PC-9 (cell line): ENCODE results near the gene IL1R2. TPM values are rescaled to one million over a fixed set of nuclear protein-coding genes. Genes with fewer than 3 reads are reported as not detected.
A peak's percentile ranks its signal among the peaks of the same experiment; 100 is the strongest.

Experiments used
- BruUV-seq: library from RNA; stranded (reverse); fragments of 400-500 nt; replicated peaks from 2 replicates; lab custom pipeline; 2021; lab: Mats Ljungman, UMichigan
- CTCF ChIA-PET: fragments of 300-600 bp; sonication (Branson Sonifier 250); formaldehyde crosslinking; loops from one replicate; lab custom pipeline; 2022; ENCODE audit warnings: antibody characterized with exemption; lab: Charles Lee
- POLR2A ChIA-PET: fragments of 300-600 bp; sonication (Branson Sonifier 250); formaldehyde crosslinking; loops from one replicate; lab custom pipeline; 2022; ENCODE audit warnings: antibody characterized with exemption; ENCODE audit not compliant: unreplicated experiment; lab: Charles Lee
- DNase-seq, 2 experiments: peaks; one replicate each; pipeline versions ENCODE4 v3.0.0 to v3.0.0-alpha.2; 2015 to 2022; ENCODE audit warnings: mixed read lengths in 1 of 2
- H2AFZ ChIP-seq: fragments of 200-600 bp; sonication (generic); 2 replicates; pipeline ENCODE4 v1.8.1; 2017; ENCODE audit warnings: antibody characterized with exemption
- H3F3A ChIP-seq: fragments of 200-600 bp; sonication (generic); 2 replicates; pipeline ENCODE4 v1.8.1; 2017; ENCODE audit warnings: antibody characterized with exemption, mild to moderate bottlenecking, low read depth; ENCODE audit not compliant: insufficient read depth
- H3K27ac ChIP-seq: fragments of 200-600 bp; sonication (generic); 2 replicates; pipeline ENCODE4 v1.6.1; 2016; ENCODE audit warnings: mixed run types
- H3K27me3 ChIP-seq: fragments of 200-600 bp; sonication (generic); 2 replicates; pipeline ENCODE4 v1.6.1; 2016; ENCODE audit warnings: low read depth, mixed run types; ENCODE audit not compliant: insufficient read depth
- H3K36me3 ChIP-seq: fragments of 200-600 bp; sonication (generic); 2 replicates; pipeline ENCODE4 v1.6.1; 2016; ENCODE audit warnings: low read depth, mixed run types
- H3K4me1 ChIP-seq: fragments of 200-600 bp; sonication (generic); replicated peaks from 2 replicates; pipeline ENCODE4 v1.6.1; 2016; ENCODE audit warnings: mixed run types; ENCODE audit not compliant: insufficient read depth
- H3K4me2 ChIP-seq: fragments of 200-600 bp; sonication (generic); 2 replicates; pipeline ENCODE4 v1.6.1; 2017; ENCODE audit warnings: mixed run types
- H3K4me3 ChIP-seq: fragments of 200-600 bp; sonication (generic); 2 replicates; pipeline ENCODE4 v1.6.1; 2016; ENCODE audit warnings: mixed run types
- H3K79me2 ChIP-seq: fragments of 200-600 bp; sonication (generic); 2 replicates; pipeline ENCODE4 v1.6.1; 2017; ENCODE audit warnings: low read depth, mixed run types
- H3K9me2 ChIP-seq: fragments of 200-600 bp; sonication (generic); 2 replicates; pipeline ENCODE4 v1.8.1; 2017; ENCODE audit warnings: mild to moderate bottlenecking; ENCODE audit not compliant: insufficient read depth
- H3K9me3 ChIP-seq: fragments of 200-600 bp; sonication (generic); 2 replicates; pipeline ENCODE4 v1.8.1; 2016; ENCODE audit warnings: low read depth; ENCODE audit not compliant: insufficient read depth
- H4K20me1 ChIP-seq: fragments of 200-600 bp; sonication (generic); 2 replicates; pipeline ENCODE4 v1.8.1; 2017; ENCODE audit not compliant: insufficient read depth
- EZH2 ChIP-seq: fragments of 200-600 bp; sonication (generic); IDR thresholded peaks from 2 replicates; pipeline ENCODE4 v1.8.0; 2017; ENCODE audit warnings: antibody characterized with exemption, low read depth
- intact Hi-C: fragments of 100-400 bp; cut with micrococcal nuclease; formaldehyde crosslinking; loops from one replicate; pipeline ENCODE4 v1.10.0; 2022; ENCODE audit not compliant: unreplicated experiment
- total RNA-seq: library from RNA; stranded (reverse); gene quantifications from 2 replicates; pipeline ENCODE4 v1.2.3, GENCODE V29; 2021
- TF ChIP-seq, protein P1 (sequence below): fragments of 200-600 bp; sonication (generic); conservative IDR thresholded peaks from 2 replicates; pipeline ENCODE4 v1.6.1; 2017; ENCODE audit warnings: mixed run types, antibody characterized with exemption, mild to moderate bottlenecking, moderate library complexity

Gene IL1R2
- total RNA-seq, 1 experiment from 2014 or later: 3.8 TPM

DNA sequence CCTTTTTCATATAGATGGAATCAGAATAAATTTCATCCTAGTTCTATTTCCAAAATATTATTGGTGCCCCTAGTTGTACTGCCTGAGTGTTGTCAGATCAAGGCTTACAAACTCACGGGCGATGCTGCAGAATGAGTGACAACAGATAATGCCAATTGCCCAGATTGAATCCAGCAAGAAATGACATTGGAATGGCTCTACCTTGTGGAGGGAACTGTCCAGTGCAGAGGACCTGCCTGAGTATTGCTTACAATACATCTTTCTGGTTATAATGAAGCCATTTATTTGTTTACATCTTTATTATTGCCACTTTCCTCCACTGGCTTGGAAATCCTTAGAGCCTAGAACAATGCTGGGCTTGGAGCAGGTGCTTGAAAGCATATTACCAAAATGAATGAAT lies 7.8 kb upstream of the IL1R2 start:
- Histone ChIP-seq H3K9me3 (no peaks in the 10 kb centered on the region), H3K27me3 (no peaks in the 10 kb centered on the region), H3K9me2 (no peaks in the 10 kb centered on the region), H3K4me2 (peak overlapping the region; percentile 64), H3F3A (peaks cover 51% of the 10 kb centered on the region), H3K4me1 (peaks cover 60% of the 10 kb centered on the region), H3K79me2 (no peaks in the 10 kb centered on the region; the same call in 1 of the 2 replicates), H3K36me3 (no peaks in the 10 kb centered on the region), H3K4me3 (peak overlapping the region; percentile 6; the same call in 1 of the 2 replicates), H4K20me1 (no peaks in the 10 kb centered on the region), H2AFZ (no peak overlapping the region), H3K27ac (peak overlapping the region; percentile 93)
- ChIA-PET POLR2A (no interaction called here), CTCF (interaction anchor here (0.6 kb wide), 1 partner anchor 107 kb away, joined by 3 read pairs; no protein-coding TSS in a partner anchor)
- intact Hi-C loops: loop anchor here (1.0 to 5.0 kb wide), 2 partner anchors 11 to 102 kb away; no protein-coding TSS in a partner anchor
- BruUV-seq: no TSS peak
- TF ChIP-seq, protein P1, sequence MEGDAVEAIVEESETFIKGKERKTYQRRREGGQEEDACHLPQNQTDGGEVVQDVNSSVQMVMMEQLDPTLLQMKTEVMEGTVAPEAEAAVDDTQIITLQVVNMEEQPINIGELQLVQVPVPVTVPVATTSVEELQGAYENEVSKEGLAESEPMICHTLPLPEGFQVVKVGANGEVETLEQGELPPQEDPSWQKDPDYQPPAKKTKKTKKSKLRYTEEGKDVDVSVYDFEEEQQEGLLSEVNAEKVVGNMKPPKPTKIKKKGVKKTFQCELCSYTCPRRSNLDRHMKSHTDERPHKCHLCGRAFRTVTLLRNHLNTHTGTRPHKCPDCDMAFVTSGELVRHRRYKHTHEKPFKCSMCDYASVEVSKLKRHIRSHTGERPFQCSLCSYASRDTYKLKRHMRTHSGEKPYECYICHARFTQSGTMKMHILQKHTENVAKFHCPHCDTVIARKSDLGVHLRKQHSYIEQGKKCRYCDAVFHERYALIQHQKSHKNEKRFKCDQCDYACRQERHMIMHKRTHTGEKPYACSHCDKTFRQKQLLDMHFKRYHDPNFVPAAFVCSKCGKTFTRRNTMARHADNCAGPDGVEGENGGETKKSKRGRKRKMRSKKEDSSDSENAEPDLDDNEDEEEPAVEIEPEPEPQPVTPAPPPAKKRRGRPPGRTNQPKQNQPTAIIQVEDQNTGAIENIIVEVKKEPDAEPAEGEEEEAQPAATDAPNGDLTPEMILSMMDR: peak; percentile 48
- no peak for TF ChIP-seq EZH2
- DNase-seq: no peak

DNA sequence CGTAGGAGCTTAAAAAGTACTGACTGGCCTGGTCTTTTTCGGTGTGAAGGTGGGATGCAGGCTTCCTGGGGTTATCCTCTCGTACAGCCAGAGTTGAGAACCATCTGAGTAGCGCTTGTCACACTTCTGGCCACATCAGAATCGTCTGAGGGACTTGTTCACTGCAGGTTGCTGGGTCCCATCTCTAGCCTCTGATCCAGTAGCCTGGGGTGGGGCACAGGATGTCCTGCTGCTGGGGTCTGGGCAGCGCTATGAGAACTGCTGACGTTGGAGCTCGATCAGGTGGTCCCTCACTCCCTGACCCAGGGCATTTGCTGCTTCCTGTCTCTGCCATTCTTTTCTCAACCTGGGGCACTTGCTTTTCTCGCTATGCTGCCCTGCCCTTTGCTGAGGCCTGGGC lies 7.1 kb upstream of the IL1R2 start:
- no peaks in the 10 kb centered on the region for H4K20me1 ChIP-seq
- H3K79me2 ChIP-seq: no peaks in the 10 kb centered on the region; the same call in 1 of the 2 replicates
- TF ChIP-seq EZH2: no peak
- TF ChIP-seq, protein P1: no peak
- no peak overlapping the region for H2AFZ ChIP-seq
- H3K4me2 ChIP-seq: peak overlapping the region; percentile 64
- no peaks in the 10 kb centered on the region for H3K27me3 ChIP-seq
- H3F3A ChIP-seq: peaks cover 51% of the 10 kb centered on the region
- peak overlapping the region; percentile 93 for H3K27ac ChIP-seq
- no peaks in the 10 kb centered on the region for H3K36me3 ChIP-seq
- DNase-seq: no peak
- intact Hi-C loops: loop anchor here (1.0 to 5.0 kb wide), 3 partner anchors 15 to 467 kb away; no protein-coding TSS in a partner anchor
- H3K9me2 ChIP-seq: no peaks in the 10 kb centered on the region
- no TSS peak for BruUV-seq
- H3K4me3 ChIP-seq: no peak overlapping the region; the same call in 1 of the 2 replicates
- no peaks in the 10 kb centered on the region for H3K9me3 ChIP-seq
- POLR2A ChIA-PET: no interaction called here
- H3K4me1 ChIP-seq: peaks cover 60% of the 10 kb centered on the region
- CTCF ChIA-PET: interaction anchor here (0.6 kb wide), 1 partner anchor 108 kb away, joined by 3 read pairs; no protein-coding TSS in a partner anchor

GRCh38 chr2:101985101-101985792 lies 6.5 kb upstream of the IL1R2 start:
- H3K9me3 ChIP-seq: no peaks in the 10 kb centered on the region
- no peaks in the 10 kb centered on the region for H4K20me1 ChIP-seq
- H3K9me2 ChIP-seq: no peaks in the 10 kb centered on the region
- no peaks in the 10 kb centered on the region for H3K27me3 ChIP-seq
- no TSS peak for BruUV-seq
- no peak for TF ChIP-seq EZH2
- TF ChIP-seq, protein P1: no peak
- CTCF ChIA-PET: interaction anchor here (0.6 kb wide), 2 partner anchors 49 to 366 kb away, joined by 3 to 4 read pairs; no protein-coding TSS in a partner anchor
- H3K79me2 ChIP-seq: no peaks in the 10 kb centered on the region; the same call in 1 of the 2 replicates
- peaks cover 51% of the 10 kb centered on the region for H3F3A ChIP-seq
- H3K27ac ChIP-seq: peak overlapping the region; percentile 93
- H3K4me3 ChIP-seq: peak overlapping the region; percentile 19; the same call in 1 of the 2 replicates
- intact Hi-C loops: loop anchor here (1.0 to 5.0 kb wide), 2 partner anchors 14 to 468 kb away; no protein-coding TSS in a partner anchor
- POLR2A ChIA-PET: no interaction called here
- no peak overlapping the region for H2AFZ ChIP-seq
- peak overlapping the region; percentile 64 for H3K4me2 ChIP-seq
- H3K4me1 ChIP-seq: peaks cover 60% of the 10 kb centered on the region
- H3K36me3 ChIP-seq: no peaks in the 10 kb centered on the region
- DNase-seq: peak; percentile 78 to 97
